ENCODE data around the gene RNASE8.
A peak's percentile ranks its signal among the peaks of the same experiment; 100 is the strongest.

Gene RNASE8

DNA sequence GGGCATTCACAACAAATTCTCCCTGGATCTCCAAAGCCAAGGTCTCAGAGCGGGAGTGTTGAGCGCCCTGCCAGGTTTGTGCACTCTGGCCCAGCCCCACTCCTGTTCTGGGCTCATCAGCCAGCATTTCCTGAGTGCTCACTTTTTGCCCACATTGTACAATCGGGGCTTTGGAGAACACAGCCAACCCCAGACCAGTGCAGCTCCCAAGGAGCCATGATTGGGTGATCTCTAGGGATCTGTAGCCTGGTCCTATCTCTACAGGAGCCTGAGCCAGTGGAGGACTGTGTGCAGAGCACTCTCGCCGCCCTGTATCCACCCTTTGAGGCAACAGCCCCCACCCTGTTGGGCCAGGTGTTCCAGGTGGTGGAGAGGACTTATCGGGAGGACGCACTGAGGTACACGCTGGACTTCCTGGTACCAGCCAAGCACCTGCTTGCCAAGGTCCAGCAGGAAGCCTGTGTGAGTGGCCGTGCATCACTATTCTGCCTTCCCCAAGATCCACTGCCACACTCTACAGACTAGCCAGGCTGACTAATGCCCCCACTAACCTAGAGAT lies 15.2 kb downstream of the RNASE8 start:
- DNase-seq (ENCODE audit: low spot score) = no peak

DNA sequence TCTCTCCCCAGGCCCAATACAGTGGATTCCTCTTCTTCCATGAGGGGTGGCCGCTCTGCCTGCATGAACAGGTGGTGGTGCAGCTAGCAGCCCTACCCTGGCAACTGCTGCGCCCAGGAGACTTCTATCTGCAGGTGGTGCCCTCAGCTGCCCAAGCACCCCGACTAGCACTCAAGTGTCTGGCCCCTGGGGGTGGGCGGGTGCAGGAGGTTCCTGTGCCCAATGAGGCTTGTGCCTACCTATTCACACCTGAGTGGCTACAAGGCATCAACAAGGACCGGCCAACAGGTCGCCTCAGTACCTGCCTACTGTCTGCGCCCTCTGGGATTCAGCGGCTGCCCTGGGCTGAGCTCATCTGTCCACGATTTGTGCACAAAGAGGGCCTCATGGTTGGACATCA lies 16.3 kb downstream of the RNASE8 start:
- no peak for DNase-seq (ENCODE audit: low spot score)

DNA sequence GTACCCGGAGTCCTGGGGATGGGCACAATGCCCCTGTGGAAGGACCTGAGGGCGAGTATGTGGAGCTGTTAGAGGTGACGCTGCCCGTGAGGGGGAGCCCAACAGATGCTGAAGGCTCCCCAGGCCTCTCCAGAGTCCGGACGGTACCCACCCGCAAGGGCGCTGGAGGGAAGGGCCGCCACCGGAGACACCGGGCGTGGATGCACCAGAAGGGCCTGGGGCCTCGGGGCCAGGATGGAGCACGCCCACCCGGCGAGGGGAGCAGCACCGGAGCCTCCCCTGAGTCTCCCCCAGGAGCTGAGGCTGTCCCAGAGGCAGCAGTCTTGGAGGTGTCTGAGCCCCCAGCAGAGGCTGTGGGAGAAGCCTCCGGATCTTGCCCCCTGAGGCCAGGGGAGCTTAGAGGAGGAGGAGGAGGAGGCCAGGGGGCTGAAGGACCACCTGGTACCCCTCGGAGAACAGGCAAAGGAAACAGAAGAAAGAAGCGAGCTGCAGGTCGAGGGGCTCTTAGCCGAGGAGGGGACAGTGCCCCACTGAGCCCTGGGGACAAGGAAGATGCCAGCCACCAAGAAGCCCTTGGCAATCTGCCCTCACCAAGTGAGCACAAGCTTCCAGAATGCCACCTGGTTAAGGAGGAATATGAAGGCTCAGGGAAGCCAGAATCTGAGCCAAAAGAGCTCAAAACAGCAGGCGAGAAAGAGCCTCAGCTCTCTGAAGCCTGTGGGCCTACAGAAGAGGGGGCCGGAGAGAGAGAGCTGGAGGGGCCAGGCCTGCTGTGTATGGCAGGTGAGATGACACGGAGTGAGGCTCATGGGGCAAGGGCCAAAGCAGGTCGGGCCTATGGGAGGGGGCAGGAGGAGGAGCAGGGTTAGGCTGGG lies 17.0 kb downstream of the RNASE8 start:
- no peak for DNase-seq (ENCODE audit: low spot score)

DNA sequence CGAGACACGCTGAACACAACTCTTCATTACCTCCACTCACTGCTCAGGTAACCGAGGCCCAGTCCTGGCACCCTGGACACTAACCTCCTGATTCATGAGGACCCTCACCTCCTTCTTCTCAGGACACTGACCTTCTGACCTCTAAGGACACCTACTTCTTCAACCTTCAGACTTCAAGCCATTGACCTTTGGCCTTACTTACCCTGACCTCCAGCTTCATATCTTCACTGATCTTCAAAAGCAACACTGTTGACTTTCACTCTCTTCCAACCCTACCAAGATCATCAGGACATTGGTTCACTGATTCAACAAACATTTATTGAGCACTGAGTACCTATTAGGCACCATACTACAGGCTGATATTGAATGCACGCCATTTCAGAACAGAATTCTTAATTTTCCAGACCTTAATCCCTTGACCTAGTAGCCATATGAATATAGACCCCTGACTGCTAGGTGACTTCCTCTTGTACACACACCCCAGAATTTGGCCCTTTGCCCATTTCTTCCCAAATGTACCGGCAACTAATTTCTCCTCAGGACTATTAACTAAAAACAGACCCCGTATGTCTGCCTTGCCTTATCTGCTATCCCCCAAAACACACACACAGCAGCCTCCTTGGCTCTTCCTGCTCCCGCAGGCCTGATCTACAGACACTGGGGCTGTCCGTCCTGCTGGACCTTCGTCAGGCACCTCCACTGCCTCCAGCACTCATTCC lies 18.3 kb downstream of the RNASE8 start:
- DNase-seq (ENCODE audit: low spot score) = no peak

DNA sequence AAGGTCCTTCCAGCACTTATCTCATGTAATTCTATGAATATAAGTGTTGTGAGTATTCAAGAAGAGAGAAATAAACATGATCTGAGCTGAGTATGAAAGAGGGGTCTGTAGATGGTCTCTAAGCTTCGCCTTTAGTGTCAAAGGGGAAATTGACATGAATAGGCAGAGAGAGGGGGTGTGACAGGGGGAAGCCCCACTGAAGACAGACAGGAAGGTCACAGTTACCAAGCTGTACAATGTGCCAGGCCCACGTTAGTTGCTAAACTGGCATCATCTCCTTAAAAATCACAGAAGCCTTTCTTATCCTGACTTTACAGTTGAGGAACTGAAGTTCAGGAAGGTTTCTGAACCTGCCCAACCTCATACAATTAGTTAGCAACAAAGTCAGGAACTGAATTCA lies 20.1 kb downstream of the RNASE8 start:
- no peak for DNase-seq (ENCODE audit: low spot score)

DNA sequence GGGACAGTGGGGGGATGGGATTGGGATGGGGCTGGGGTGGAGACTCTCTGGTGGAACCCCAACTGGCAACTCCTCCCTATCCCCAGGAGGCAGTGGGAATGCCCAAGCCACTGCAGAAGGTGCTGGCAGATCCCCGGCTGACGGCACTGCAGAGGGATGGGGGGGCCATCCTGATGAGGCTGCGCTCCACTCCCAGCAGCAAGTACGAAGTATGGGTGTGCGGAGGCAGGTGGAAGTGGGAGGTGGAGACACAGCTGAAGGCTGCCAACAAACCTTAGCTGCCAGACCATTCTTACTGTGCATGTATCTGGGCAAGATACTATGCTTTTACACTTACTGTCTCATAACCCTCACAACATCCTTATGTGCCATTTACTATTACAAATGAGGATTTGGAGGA lies 20.7 kb downstream of the RNASE8 start:
- peak; percentile 38 for DNase-seq (ENCODE audit: low spot score)

DNA sequence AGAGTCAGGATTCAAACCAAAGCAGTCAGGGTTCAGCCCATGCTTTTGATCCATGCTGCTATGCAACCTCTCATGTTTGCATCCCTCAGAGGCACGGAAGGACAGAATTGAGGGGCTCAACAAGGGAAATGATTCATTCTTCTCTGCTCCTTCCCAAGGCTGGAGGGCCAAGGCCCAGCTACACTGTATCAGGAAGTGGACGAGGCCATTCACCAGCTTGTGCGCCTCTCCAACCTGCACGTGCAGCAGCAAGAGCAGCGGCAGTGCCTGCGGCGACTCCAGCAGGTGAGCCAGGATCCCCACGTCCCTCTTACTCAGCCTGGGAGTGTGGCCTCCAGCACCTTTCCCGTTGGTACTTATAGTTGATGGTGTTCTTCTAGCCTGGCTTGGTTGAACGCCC lies 21.1 kb downstream of the RNASE8 start:
- no peak for DNase-seq (ENCODE audit: low spot score)

DNA sequence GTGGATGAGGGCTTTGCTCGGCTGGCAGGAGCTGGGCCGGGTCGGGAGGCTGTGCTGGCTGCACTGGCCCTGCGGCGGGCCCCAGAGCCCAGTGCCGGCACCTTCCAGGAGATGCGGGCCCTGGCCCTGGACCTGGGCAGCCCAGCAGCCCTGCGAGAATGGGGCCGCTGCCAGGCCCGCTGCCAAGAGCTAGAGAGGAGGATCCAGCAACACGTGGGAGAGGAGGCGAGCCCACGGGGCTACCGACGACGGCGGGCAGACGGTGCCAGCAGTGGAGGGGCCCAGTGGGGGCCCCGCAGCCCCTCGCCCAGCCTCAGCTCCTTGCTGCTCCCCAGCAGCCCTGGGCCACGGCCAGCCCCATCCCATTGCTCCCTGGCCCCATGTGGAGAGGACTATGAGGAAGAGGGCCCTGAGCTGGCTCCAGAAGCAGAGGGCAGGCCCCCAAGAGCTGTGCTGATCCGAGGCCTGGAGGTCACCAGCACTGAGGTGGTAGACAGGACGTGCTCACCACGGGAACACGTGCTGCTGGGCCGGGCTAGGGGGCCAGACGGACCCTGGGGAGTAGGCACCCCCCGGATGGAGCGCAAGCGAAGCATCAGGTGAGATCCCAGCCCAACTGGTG lies 24.0 kb downstream of the RNASE8 start:
- DNase-seq (ENCODE audit: low spot score) = no peak

DNA sequence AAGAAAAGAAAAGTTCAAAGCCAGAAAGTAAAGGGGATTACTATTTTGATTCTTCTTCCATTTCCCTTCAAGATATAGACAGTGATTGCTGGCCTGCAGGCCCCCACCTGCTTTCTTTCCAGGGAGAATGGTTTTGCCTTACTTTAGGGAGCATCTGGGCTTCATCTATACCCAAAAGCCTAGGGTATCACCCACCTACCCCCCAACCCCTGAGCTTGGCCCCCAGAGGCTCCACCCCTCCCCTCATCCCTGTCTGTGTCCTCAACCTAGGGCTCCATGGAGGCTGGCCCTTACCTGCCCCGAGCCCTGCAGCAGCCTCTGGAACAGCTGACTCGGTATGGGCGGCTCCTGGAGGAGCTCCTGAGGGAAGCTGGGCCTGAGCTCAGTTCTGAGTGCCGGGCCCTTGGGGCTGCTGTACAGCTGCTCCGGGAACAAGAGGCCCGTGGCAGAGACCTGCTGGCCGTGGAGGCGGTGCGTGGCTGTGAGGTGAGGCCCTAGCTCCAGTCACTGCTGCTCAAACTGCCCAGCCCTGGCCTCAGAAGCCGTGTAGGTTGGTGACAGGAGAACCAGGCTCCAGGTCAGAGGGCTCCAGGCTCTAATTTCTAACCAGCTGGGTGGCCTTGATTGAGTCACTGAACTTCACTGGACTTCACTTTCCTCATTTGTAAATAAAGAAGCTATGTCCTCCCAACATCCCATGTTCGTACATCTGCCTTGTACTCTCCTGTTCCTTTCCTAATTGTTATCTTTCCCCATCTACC lies 26.1 kb downstream of the RNASE8 start:
- no peak for DNase-seq (ENCODE audit: low spot score)

DNA sequence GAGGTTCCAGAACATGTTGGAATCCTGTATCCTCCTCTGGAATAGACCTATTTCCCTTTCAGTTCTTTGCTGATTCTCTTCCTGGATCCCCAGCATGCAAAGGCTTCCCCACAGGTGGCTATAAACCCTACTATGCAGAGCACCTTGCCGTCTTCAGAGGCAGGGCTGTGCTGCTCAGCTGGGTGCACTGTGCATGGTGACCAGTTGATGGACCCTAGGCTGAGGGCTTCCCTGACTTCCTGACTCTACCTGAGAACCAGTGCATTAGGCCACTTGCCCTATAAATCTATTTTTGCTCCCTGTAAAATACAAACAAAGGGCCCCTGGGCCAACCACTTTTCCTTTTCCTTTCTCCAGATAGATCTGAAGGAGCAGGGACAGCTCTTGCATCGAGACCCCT lies 26.8 kb downstream of the RNASE8 start:
- no peak for DNase-seq (ENCODE audit: low spot score)

DNA sequence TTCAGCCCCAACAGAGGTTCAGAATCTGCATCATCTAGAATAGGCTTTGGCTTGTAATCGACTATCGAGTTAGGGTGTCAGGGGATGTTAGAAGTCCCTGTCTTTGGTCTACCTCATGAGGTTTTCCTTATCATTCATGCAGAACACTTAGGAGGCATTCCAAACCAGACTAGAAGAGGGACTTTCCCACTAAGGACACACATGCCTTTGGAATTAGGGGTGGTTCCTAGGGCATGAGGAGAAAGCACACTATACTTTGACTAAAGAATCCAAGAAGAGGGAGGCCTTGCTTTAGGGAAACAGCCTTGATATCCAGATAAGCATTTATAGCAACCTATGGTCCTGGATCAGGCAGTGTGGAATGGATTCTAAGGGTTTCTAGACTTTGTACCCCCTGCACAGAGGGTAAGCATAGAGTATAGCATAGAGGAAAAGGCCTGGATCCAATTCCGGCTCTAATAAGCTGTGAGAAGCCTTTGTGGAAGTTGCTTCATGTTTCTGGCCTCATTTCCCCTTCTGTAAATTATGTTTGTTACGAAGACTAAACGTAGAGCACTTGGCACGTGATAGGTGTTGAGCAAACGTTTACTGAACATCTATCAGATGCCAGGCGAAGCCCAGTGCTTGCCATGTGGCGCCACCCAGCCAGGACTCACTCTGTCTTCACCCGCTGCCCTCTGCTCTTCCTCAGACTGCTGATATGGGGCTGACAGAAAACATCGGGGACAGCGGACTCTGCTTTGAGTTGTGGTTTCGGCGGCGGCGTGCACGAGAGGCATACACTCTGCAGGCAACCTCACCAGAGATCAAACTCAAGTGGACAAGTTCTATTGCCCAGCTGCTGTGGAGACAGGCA lies 27.6 kb downstream of the RNASE8 start:
- DNase-seq (ENCODE audit: low spot score) = no peak

DNA sequence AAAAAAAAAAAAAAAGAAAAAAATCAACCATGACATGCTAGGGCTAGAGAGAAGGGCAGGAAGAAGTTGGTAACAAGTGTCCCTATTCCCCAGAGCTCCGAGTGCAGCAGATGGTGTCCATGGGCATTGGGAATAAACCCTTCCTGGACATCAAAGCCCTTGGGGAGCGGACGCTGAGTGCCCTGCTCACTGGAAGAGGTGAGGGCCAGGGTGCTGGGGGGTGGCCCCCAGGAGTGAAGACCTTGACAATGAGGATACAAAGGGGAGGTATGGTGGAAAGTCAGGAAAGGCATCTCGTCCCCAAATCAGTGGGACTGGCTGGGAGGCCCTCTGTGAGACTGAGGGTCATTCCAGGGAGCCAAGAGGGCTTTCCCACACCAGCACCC lies 29.3 kb downstream of the RNASE8 start:
- DNase-seq (ENCODE audit: low spot score) = no peak

DNA sequence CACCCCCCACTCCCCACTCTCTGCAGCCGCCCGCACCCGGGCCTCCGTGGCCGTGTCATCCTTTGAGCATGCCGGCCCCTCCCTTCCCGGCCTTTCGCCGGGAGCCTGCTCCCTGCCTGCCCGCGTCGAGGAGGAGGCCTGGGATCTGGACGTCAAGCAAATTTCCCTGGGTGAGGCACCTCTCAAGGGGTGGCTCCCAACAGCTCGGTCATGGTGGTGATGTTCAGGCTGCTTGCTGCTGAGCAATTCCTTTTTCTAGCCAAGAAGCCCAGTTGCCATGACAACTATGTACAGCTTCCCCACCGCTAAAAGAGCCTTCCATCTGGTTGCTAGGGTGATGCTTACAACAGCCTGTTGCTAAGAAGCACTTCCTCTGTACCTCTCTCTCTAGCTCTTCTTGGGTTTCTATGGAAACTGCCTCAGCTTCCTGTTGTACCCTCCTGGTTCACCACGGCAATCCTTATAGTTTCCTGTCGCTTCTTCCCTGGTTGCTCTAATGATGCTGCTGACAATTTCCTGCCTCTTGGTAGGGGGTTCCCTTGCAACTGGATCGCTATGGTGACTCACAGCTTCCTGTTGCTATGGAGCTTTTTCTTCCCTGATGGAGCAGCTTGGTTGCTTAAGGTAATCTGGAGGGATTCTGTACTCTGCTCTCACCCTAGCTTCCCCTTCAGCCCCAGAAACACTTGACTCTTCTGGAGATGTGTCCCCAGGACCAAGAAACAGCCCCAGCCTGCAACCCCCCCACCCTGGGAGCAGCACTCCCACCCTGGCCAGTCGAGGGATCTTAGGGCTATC lies 29.9 kb downstream of the RNASE8 start:
- peak; percentile 93 for DNase-seq (ENCODE audit: low spot score)

DNA sequence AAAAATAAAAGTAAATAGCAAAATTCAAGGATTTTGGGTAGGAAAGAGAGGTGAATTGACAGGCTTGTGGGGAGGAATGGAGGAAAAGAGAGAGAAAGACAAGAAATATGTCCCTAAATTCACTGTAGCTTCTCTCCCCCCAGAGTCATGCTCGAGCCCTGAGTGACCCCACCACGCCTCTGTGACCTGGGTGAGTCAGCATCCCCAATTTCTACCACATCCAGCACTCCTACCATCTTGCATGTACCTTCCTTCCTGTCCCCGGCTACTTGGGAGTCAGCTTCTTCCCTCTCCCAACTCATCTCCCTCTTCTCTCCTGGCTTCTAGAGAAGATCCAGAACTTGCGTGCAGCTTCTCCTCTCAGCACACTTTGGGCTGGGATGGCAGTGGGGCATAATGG lies 31.1 kb downstream of the RNASE8 start:
- no peak for DNase-seq (ENCODE audit: low spot score)

DNA sequence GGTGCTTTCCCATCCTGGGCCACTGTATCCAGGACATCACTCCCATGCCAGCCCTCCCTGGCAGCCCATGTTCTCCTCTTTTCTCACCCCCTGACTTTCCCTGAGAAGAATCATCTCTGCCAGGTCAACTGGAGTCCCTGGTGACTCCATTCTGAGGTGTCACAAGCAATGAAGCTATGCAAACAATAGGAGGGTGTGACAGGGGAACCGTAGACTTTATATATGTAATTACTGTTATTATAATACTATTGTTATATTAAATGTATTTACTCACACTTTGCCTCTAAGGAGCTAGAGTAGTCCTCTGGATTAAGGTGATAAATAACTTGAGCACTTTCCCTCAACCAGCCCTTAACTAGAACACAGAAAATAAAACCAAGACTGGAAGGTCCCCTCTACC lies 31.6 kb downstream of the RNASE8 start:
- no peak for DNase-seq (ENCODE audit: low spot score)

DNA sequence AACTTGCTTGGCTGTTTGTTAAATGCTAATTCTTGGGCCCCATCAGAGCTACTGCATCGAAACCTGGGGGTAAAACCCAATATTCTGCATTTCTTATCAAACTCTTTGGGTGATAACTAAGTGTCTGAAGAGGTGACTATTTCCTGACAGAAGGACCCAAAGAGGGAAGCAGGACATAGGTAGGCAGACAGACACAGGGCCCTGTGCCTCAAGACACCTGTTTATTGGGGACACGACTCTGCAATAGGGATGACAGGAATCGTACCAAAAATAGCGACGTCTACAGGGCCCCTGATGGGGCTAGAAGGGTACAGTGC lies 32.2 kb downstream of the RNASE8 start:
- DNase-seq (ENCODE audit: low spot score) = no peak

DNA sequence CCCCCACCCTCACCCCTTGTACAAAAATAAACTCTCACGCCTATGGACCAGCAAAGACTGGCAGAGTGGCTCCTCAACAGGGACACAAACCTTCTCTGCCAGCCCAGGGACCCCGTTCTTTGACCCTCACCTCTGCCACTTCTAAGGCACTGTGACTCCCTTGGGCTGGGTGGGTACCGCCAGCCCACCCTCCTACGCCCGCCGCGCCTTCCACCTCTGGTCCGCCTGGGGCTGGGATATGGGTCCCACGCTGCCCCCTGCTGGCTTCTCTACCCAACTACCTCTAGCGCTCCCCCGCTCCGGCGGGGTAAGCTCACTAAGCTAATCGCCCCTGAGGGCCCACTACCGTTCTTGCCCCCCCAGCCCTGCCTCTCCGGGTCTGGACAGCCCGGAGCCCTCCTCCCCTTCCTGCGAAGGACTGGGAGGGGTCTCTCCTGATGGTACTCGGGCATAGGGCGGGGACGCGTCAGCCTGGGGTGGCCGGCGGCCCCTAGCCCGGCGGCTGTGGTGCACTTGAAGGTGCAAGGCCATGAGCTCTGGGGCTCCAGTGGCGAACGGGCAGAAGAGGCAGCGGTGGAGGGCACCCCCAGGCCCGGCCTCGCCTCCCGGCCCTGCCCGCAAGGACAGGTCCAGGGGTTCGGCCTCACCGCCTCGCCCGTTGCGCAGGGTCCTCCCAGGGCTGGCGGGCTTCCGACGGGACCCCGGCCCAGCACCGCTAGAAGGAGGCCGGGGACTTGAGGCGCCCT lies 32.7 kb downstream of the RNASE8 start:
- DNase-seq (ENCODE audit: low spot score) = no peak

DNA sequence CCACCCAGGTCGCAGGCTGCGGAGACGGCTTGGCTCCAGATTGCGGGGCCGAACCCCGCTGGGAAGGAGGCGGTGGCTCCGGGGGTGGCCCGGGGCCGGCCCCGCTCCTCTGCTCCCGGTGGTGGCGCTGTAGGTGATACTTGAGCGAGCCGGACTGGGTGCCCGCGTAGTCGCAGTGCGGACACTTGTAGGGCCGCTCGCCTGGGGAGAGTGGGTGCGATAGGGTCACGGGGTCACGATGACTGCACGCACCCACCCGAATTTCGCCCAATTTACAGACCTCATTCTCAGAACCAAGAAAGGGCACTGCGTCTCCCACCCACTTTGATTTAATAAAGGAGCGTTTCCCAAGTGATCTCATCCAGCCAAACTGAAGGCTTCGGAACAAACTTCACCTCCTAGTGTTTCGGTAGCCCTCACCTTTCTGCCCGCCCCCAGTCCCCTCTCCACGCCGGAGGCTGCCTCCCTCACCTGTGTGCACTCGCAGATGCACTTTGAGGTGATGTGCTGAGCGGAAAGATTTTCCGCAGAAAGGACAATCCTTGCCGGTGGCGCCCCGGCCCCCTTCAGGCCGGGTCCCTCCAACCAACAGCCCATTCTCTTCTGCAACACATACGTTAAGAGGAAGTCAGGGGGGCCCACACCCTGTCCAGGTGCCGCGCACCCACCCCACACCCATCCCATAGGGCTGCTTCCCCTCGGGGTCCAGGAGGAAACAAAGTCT lies 33.5 kb downstream of the RNASE8 start:
- DNase-seq (ENCODE audit: low spot score) = no peak

DNA sequence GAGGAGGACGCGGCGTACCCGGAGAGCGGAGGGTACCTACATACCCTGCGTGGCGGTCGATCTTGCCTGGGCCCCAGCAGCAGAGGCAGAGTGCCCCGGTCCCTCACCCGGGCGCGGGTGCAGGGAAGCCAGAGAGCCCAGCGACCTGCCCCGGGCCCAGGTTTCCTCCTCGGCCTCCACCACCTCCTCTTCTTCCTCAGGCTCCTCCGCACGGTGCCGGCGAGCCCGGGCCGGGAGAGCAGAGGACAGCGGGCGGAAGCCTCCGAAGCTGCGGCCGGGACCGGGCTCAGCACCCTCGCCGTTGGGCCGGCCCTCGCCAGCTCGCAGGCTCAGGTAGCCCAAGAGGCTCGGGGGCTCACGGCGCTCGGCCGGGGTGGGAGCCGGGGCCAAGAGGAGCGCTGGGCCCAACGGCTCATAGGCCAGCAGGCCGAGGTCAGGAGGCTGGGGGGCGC lies 34.2 kb downstream of the RNASE8 start:
- DNase-seq (ENCODE audit: low spot score) = no peak

Data from Ammon's horn (tissue), 1 donor.